H4 (cell line): ENCODE results near the gene GEMIN5. TPM values are rescaled to one million over a fixed set of nuclear protein-coding genes. Genes with fewer than 3 reads are reported as not detected.
"Not testable (repeated sequence)": the region's sequence is repeated elsewhere in the genome, so short reads cannot be mapped to it uniquely, and the experiment has no call there.

Source experiments
- DNase-seq: peaks from one replicate; pipeline ENCODE4 v3.0.0-alpha.2; 2015; ENCODE audit warnings: low spot score
- total RNA-seq: library from RNA; depleted of rRNA; stranded (reverse); fragments of >200 nt; shearing (Covaris generic); gene quantifications from 2 replicates; pipeline ENCODE4 v1.2.3, GENCODE V29; 2014

The GEMIN5 gene
- total RNA-seq, 1 experiment from 2014 or later: 12.6 TPM

DNA sequence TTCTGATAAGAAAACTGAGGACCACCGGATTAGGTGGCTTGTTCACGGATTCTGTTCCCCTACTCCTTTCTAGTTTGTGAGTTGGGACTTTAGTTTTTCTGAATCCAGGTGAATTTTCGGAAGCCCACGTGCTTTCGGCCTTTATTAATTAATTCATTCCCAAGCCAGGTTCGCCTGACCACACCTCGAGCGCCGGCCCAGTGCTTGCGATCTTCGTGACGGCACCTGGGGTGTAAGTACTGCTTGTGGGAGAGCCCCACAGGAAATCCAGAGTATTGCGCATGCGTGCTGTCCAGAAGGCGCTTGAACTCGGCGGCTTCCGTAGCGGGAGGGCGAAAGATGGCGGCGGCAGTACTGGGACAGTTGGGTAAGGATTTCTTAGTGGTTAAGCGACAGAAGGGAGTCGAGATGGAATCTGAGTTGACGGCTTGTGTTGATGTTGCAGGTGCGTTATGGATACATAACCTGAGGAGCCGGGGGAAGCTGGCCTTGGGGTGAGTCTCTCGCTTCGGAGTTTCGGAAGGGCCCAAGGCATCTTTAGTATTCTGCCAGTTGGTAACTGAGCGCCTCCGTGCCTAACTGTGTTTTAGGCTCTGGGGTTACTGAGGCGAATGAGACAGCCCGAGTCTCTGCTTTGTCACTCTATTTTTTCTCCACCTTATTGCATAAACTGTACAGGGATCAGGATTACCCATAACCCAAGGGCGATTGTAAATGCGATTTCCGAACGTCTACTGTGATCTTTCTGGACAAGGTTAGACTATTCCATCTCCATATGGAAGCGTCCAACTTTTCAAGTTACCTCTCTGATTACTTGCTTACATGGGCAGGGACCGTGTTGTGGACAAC lies 3.0 kb upstream of the GEMIN5 start, which contains the start of gene MRPL22:
TSS of gene MRPL22 (plus strand) at position 302 of the 849 bp plus-strand sequence. CDS start at position 340, 38 bp downstream.
- DNase-seq: peak; percentile 87

DNA sequence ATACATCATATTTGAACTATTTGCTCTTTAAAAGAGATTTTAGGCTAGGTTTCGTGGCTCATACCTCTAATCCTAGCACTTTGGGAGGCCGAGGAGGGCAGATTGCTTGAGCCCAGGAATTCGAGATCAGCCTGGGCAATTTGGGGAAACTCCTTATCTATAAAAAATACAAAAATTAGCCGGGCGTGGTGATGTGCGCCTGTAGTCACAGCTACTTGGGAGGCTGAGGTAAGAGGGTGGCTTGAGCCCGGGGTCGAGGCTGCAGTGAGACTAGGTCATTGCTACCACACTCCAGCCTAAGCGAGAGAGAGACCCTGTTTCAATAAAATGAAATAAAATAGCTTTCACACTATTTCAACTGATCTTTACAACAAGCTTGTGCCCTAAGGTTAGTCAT lies 2.4 kb upstream of the GEMIN5 start:
- no peak for DNase-seq

DNA sequence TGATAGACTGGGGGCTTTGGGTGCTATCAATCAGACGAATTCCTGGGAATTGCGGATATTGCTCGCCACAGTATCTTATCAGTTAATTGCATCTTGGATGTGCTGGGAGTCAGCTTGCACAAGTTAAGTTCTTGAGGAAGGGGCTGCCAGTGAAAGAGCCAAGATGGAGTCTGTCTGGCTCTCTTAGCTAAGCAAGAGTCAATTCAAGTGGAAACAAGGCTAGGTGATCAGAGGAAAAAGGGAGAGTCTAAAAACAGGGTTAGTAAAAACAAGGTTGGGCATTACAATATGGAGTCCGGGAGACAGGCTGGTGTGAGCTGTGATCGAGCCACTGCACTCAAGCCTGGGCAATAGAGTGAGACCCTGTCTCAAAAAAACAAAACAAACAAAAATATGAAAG lies 1.4 kb upstream of the GEMIN5 start:
- not testable (repeated sequence) for DNase-seq

DNA sequence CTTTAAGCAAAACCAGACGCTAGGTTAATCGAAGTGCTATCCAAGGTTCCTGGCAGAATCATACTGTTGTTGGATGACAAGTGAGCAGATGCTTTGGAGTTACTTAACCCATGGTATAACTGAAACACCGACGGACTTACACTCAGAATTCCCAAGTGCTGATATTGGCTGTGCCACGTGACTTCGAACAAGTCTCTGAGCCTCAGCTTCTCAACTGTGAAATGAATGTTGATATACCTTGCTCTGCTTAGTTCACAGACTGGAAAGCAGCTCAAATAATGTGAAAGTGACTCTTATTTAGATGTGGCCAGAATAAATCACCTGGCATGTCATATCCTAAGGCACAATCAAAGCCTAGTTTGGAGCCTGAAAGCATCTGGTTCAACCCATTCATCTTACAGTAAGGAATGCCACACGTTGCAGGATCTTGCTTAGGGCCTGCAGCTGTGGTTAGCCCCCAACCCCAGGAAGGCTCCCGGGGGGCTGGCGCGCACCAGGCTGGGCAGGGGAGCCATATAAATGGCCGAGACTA lies 759 bp downstream of the GEMIN5 start:
- DNase-seq: no peak

DNA sequence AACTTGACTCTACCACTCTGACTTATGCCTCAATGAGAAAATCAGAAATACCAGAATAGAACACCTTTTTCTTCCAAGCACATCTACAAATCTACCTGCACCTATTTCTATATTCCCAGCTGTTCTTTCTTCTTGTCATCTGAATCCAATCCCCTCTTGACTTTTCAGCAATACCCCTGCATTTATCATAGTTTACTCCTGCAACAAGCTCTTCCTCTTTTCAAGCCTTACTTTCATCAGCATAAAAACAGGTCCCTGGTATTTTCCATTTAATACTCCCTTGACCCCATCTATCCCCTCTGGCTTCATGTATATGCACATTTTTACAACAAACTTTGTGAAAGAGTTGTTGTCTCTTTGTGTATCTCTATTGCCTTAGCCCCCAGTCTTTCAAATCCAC lies 3.1 kb downstream of the GEMIN5 start:
- DNase-seq: no peak

DNA sequence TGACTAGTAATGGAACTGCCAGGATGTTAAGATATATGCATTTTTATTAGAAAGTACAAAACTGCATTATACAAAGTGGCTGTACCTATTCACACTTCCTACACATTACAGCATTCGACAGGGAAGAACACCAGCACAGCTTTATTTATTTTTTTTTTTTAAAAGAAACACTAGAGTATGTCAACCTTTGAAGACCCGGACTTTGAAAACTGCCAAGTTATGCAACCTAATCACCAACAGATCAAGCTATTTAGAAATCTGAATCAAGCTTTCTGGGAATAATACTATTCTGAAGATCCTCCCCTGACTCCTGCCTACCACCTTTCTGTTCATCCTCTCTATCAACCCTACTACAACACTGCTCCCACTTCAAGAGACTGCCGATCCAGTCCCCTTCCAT lies 4.5 kb downstream of the GEMIN5 start:
- DNase-seq: no peak

DNA sequence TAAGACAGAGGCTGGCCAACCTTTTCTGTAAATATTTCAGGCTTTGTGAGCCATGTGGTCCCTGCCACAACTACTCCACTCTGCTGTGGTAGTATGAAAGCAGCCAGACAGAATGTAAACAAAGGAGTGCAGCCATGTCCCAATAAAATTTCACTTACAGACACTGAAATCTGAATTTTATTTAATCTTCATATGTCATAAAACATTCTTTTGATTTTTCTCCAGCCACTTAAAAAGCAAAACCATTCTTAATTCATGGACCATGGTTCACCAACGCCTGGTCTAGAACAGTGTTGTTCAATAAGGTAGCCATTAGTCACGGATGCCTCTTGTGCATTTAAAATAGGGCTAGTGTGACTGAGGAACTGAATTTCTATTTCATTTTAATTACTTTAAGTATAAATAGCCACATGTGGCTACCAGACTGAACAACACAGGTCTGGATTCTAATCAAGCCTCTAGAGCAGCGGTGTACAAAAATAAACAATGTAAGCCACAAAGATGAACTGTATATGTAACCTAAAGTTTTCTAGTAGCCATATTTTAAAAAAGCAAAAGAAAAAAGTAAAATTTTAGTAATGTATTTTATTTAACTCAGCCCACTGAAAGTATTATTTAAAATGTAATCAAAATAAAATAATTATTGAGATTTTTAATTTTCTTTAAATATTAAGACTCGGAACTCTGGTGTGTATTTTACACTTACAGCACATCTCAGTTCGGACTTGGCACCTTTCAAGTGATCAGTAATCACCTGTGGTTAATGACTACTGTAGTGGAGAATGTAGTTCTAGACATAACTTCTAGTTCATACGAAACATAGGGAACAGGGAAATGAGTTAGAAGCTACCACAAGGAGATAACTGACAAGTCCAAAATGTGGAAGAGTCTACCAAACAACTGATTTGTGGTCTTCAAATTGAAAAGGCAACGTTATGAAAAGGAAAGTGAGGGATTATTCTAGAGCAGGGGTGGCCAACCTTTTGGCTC lies 14.3 kb downstream of the GEMIN5 start:
- peak; percentile 10 for DNase-seq

DNA sequence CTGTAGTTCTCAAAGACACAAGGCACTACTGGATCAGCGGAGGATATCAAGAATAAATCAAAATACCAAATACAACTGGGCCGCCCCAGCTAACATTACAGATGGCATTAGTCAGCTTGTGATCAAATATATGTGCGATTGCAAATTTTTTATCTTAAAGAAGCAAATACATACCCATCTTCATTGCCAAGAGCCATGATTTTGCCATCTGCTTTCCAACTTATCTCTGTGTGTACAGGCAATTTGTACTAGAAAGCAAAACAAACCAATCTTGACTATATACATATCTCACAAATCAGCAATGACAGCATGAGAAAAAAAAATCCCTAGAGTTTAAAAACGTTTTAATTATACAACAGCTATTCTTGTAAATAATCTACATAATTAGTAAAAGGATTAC lies 20.3 kb downstream of the GEMIN5 start:
- DNase-seq: no peak

DNA sequence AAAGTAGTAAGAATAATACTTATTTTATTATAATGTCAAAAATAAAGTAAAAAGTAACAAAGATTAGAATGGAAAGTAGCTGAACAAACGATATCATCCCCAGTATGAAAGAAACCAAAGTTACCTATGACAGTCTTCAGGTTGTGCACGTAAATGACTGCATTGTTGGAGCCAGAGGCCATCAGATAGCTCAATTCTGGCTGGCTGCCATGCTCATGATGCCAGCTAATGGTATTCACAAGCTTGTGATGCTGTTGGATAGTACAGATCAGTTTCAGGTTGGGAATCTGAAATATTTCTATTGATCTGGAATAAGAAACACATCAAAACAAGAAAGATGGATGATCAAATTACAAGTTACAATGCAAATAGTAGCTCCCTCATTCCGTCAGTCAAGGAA lies 21.1 kb downstream of the GEMIN5 start:
- DNase-seq: no peak

DNA sequence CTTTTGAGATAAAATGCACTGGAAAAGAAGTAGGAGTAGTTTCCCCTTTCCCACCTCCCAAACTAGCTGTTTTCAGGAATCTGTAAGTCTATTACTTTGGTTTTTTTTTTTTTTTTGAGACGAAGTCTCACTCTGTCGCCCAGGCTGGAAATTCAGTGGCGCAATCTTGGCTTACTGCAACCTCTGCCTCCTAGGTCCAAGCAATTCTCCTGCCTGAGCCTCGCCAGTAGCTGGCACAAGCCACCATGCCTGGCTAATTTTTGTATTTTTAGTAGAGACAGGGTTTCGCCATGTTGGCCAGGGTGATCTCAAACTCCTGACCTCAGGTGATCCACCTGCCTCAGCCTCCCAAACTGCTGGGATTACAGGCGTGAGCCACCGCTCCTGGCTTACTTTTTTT lies 32.4 kb downstream of the GEMIN5 start:
- DNase-seq: not testable (repeated sequence)

DNA sequence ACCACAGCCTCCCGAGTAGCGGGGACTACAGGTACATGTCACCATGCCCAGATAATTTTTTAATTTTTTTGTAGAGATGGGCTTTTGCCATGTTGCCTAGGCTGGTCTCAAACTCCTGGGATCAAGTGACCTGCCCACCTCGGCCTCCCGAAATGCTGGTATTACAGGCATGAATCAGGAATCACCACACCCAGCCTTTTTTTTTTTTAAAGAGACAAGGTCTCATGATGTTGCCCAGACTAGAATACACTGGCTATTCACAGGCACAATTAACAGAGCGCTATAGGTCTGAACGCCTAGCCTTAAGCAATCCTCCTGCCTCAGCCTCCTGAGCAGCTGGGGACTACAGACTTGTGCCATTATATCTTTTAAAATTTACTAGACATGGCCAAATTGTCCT lies 36.1 kb downstream of the GEMIN5 start:
- DNase-seq: no peak

DNA sequence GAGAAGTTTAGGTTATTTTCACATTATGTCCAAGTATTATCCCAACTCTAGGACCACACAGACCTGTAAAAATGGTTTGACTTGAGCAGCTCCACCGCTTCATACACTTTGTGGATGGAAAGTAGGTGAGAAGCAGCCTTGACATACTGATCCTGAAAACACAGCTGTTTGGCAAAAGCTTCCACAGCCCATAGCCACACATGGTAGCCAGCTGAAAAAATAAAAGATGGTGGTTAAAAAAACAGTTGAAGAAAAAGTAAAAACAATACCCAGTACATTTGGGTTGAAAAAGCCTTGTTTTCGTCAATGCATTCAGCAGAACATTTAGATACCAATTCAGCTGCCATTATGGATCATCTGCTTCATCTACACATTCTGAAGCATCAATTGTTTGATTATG lies 36.7 kb downstream of the GEMIN5 start:
- DNase-seq: no peak

DNA sequence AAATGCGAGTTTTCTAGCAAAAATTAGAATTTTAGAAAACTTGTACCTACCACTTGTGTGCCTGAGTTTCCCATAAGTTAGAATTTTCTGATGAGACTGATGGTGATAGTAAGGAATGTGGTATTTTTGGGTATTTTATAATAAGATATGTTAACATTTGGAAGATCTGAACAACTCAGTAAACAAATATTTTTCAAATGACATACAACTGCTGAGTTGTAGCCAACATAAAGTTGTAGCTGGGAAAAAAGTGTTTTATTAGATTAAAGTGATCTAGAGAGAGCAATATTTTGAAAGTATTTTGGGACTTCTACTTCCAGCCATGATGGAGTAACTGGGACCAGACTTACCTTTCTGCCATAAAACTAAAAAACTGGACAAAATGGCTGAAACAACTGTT lies 37.9 kb downstream of the GEMIN5 start:
- no peak for DNase-seq

DNA sequence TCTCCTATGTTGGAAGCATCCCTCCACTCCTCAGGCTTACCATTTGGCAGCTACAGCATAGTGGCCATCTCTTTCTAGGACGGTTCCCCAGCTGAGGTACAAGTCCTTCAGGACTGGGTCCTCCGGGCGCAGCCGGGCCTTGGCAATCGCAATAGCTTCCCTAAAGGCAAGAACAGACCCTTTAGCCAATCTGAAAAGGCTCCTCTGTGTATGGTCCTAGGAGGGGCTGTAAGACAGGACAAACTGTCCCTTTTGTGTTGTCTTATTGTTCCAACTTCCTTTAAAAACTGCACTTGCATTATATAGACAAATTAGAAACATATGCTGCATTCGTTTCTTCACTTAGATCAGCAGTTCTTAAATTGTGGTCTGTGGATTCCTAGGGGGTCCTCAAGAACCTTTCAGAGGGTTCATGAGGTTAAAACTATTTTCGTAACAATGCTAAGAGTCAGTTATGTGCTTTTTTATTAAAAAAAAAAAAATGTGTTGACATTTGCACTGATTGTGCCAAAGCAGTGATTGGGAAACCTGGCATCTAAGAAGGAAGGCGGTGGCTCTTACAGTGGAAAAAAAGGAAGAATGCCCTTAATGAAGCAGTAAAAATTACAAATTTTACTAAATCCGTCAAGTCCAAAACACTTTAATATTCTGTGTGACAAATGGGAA lies 38.7 kb downstream of the GEMIN5 start:
- no peak for DNase-seq

DNA sequence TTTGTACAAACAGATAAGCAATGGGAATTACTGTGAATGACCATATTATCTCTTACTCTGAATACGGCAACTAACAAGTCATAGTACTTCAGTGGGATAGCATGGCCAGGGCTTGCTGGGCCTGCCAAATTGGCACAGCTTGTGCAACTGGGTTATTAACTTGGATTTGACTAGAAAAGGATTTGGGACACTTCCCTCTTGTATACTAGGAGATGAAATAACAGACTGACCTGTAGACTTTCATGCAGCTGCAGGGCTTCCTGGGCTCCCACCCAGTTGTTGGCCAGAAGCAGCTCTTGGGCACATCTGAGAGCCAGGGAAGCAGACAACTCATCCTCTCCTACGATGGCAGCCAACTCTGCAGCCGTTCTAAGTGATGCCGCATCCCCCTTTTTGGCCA lies 39.8 kb downstream of the GEMIN5 start:
- no peak for DNase-seq

DNA sequence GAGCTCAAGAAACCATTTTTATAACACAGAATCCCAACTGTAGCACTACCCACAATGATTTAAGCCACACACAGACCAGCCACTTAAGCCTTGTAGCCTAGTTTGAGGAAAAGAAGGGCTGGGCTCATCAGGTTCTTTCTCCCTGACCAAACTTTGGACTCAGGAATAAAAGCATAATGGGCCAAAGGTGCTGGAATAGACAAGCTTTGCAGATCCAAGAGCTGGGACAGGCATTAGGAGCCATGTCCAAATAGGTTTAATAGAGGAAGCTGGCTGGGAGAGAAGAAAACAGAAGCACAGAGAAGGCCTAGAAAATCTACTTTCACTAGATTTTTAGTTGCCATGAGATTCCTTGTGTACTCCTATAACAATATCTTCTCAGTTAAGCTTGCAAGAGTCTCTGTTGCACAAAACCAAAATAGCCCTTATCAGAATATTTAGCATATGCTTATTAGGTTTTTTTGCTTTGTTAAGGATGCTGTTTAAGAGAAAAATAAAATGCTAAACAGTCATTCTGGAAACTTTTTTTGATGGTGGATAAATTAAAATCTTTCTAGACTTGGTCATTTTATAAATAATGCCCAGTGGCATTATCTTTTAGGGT lies 41.3 kb downstream of the GEMIN5 start:
- DNase-seq: no peak

DNA sequence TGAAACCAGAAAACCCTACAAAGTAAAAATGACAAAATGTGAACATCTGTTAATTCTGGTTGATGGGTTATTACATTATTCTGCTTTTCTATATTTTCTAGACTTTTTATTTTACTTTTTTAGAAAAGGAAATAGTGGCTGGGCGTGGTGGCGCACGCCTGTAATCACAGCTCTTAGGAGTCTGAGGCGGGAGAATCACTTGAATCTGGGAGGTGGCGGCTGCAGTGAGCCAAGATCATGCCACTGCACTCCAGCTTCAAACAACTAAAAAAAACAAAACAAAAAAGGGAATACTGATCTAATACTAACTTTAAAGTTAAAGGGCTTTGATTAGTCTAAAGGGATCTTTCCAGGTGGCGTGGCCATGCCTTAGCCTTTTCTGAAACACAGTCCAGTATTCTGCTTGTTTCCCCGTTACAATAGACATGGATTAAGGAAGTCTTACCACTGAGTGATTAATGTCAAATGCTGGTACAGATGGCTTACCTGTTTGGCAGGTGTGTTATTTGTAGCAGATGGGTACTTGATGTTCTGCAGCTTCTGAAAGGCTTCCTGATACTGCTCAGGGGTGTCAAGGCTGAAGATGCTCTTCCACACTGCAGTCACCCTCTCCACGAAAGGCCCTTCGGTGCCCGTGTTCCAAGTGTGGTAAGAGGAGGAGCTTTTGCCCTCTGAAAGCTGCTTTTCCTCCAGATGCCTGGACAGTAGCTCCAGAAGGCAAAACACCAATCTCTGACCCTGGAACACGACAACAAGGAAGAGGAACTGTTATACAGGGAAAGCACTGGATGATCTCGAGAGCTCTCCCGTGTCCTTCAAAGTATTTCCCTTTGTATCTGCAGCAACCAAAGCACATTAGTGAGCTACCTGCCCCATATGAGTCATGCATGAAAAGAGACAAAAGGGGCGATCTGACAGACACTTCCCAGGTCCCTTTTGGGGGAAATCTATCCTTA lies 42.1 kb downstream of the GEMIN5 start:
- no peak for DNase-seq

DNA sequence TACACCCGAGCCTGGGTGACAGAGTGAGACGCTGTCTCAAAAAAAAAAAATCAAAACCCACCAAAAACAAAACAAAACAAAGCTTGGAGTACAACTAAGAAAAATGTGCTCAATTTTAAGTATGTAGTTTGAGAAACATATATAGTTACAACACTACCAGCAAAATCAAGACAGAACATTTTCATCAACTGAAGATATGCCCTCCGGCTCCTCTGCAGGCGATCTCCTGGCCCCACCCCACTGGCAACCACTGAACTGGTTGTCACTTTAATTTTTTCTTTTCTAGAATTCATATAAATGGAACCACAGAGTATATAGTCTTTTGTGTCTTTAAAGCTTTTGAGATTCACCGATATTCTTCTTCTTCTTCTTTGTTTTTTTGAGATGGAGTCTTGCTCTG lies 44.6 kb downstream of the GEMIN5 start:
- no peak for DNase-seq

DNA sequence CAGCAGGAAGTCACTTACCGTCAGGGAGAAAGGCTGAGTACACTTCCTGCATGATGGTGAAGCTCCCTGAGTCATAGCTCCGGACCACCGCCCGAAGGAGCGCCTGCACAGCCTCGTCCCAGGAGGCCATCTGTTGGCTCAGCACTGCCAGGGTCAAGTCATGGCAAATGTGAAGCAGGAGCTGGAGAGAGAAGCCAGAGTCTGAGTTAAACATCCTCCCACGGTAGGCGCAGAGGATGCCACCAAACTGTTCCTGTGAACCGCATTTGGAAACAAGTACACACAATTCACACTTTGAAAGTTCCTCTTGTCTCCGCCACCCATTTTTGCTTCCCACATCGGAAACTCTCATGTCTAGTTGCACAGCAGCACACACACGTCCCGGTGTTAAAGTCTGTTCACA lies 45.6 kb downstream of the GEMIN5 start:
- no peak for DNase-seq

DNA sequence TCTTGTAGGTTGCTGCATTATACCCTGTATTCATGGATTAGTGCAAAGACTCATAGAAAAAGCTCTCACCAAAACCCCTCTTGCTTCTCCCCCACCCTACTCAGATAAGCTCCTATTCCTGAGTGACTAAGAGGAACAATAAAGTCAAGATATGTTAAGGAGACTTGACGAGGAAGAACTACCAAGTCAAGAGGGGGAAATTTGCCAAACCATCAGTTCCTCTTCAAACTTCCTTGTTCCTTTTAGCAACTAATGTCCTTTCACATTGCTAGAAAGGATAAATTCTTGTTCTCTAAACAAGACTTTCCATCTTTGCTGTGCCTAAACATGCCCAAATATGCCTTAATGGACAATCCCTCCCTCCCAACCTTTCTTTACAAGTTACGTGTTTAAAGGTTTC lies 52.6 kb downstream of the GEMIN5 start:
- no peak for DNase-seq
